C4-2B (cell line): Measurements from ENCODE around the gene NCOA3.

Experiments
- CTCF ChIP-seq: fragments of 450-650 bp; conservative IDR thresholded peaks from 2 replicates; pipeline ENCODE4 v1.5.1; 2017; ENCODE audit warnings: mild to moderate bottlenecking
- ZFX ChIP-seq: fragments of 450-650 bp; IDR thresholded peaks from 2 replicates; pipeline ENCODE4 v1.6.1; 2017

GRCh38 chr20:47673671-47673955, 171.9 kb downstream of the NCOA3 start:
- TF ChIP-seq CTCF, result no peak
- no peak for TF ChIP-seq ZFX
